Measurements from ENCODE around the gene ANOS1. TPM values are rescaled to one million over a fixed set of nuclear protein-coding genes. Genes with fewer than 3 reads are reported as not detected.

The ANOS1 gene
- total and polyA plus RNA-seq, 4 donors: 36.9 to 154 (median 89.3) TPM

DNA sequence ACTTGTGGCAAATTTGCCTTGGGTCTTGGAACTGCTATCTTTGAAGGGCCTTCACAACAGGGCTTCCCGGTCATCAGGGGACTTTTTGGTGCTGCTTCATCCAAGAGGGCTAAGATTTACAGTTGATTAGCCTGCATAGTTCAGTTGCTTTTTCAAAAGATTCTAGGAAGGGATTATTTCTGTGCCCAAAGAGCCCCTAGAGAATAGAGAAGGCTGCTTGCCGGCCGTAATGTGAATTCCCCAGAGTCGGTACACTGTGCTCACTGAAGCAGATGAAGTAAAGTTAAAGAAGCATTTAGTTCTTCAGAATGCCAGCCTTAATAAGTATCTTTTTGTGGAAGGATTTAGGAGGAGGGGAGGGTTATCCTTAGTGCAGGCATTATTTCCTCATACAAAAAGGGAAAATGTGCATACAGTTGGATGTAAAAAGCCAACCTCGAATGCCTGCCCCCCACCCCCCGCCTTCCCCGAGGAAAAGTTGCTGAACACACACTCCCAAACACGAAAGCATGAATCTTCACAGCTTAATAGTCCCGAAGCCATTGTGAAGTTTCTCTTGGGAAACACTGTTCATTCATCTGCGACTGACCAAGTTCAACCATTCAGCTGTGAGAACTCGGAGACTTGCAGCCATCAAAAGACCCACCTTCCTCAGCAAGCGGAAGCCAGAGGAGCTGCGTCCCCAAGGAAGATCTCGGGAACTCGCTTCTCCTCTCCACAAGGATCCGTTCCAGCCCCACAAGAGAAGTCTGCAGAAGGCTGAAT, 47.6 kb downstream of the ANOS1 start:
- no peak overlapping the region for H3K27ac ChIP-seq (ENCODE audit: low read depth, low read length)
- WGBS (ENCODE audit: insufficient coverage): 19% methylated on average over 16 of the region's 16 CpGs
- peaks cover 9% of the 10 kb centered on the region for H3K4me1 ChIP-seq (ENCODE audit: control insufficient read depth, insufficient read depth, low read length)
- peaks cover 17% of the 10 kb centered on the region for H3K27me3 ChIP-seq (ENCODE audit: control insufficient read depth, insufficient read depth, low read length)
- no peak overlapping the region for H3K4me3 ChIP-seq (ENCODE audit: low read depth, low read length)
- H3K36me3 ChIP-seq (ENCODE audit: control insufficient read depth, insufficient read depth, low read length): no peaks in the 10 kb centered on the region
- peak in 5 of 6 donors; percentile 18 to 74 (median 40) for DNase-seq (ENCODE audit: low read depth in 4 of 6, low spot score in 6 of 6)
- no peaks in the 10 kb centered on the region for H3K9me3 ChIP-seq (ENCODE audit: control insufficient read depth, insufficient read depth, low read length)

DNA sequence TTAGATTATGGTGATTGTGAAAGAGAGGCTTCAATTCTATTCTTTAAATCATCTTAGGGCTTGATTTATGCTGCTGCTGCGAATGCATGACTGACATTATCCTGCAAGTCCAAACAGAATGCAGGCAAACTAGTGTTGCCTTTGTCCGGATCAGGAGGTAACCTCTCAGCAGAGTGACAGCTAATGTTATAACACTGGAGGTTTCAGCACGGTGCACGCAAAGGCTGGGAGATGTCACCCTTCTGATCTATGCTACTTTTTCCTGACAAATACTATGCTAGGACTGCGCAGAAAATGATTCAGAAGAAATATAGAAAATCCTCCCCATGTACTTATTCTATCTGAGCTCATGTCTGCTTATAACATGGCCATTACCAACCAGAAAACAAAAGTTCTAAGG, 48.2 kb downstream of the ANOS1 start:
- no peak overlapping the region for H3K4me3 ChIP-seq (ENCODE audit: low read depth, low read length)
- peaks cover 9% of the 10 kb centered on the region for H3K4me1 ChIP-seq (ENCODE audit: control insufficient read depth, insufficient read depth, low read length)
- H3K9me3 ChIP-seq (ENCODE audit: control insufficient read depth, insufficient read depth, low read length): no peaks in the 10 kb centered on the region
- WGBS (ENCODE audit: insufficient coverage): 61% methylated on average over 3 of the region's 5 CpGs
- DNase-seq (ENCODE audit: low read depth in 4 of 6, low spot score in 6 of 6): no peak
- H3K36me3 ChIP-seq (ENCODE audit: control insufficient read depth, insufficient read depth, low read length): no peaks in the 10 kb centered on the region
- no peak overlapping the region for H3K27ac ChIP-seq (ENCODE audit: low read depth, low read length)
- peaks cover 17% of the 10 kb centered on the region for H3K27me3 ChIP-seq (ENCODE audit: control insufficient read depth, insufficient read depth, low read length)

DNA sequence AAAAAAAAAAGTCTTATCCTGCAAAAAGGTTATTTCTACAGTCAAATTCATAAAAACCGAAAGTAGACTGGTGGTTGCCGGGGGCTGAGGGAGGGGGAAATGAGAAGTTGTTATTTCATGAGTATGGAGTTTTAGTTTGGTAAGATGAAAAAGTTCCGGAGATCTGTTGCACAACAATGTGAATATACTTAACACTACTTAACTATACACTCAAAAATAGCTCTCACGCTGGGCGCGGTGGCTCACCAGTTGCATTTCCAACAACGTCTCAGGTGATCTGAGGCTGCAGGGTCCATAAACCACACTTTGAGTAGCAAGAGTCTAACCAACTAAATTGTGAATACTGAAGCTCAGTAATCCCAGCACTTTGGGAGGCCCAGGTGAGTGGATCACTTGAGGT, 52.4 kb downstream of the ANOS1 start:
- Histone ChIP-seq H3K27me3 (ENCODE audit: control insufficient read depth, insufficient read depth, low read length) (peaks cover 12% of the 10 kb centered on the region), H3K9me3 (ENCODE audit: control insufficient read depth, insufficient read depth, low read length) (no peaks in the 10 kb centered on the region), H3K36me3 (ENCODE audit: control insufficient read depth, insufficient read depth, low read length) (no peaks in the 10 kb centered on the region), H3K4me3 (ENCODE audit: low read depth, low read length) (no peak overlapping the region), H3K4me1 (ENCODE audit: control insufficient read depth, insufficient read depth, low read length) (peaks cover 7% of the 10 kb centered on the region), H3K27ac (ENCODE audit: low read depth, low read length) (no peak overlapping the region)
- WGBS (ENCODE audit: insufficient coverage): 95% methylated on average over 4 of the region's 7 CpGs
- DNase-seq (ENCODE audit: low read depth in 4 of 6, low spot score in 6 of 6): no peak

DNA sequence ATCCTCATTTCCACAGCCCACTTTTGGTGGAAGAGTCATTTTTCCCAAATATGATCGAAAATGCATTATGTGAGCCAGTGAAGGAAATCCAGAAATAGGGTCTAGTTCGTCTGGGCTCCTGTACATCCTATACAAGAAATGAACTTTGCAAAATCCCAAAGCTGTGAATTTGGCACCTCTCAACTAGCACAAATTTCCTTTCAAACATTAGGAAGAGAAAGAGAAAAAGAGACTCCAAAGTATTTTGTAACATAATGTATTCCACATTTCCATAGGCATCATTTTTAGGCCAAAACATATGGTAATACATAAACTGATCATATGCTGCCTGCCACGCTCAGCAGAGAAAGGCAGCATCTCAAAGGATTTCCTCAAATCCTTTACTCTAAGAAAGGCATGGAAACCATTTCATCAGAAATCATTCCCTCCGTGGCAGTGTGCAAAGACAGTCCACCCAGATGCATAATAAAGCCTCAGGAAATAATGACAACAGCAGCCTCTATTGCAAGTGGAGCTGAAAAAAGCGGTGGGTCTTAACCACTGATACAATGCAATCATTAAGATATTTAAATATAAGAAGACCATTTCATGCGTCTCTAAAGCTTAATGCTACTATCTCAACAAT, 56.8 kb downstream of the ANOS1 start:
- Histone ChIP-seq H3K4me3 (ENCODE audit: low read depth, low read length) (no peak overlapping the region), H3K36me3 (ENCODE audit: control insufficient read depth, insufficient read depth, low read length) (no peaks in the 10 kb centered on the region), H3K4me1 (ENCODE audit: control insufficient read depth, insufficient read depth, low read length) (peaks cover 2% of the 10 kb centered on the region), H3K27ac (ENCODE audit: low read depth, low read length) (no peak overlapping the region), H3K27me3 (ENCODE audit: control insufficient read depth, insufficient read depth, low read length) (no peaks in the 10 kb centered on the region), H3K9me3 (ENCODE audit: control insufficient read depth, insufficient read depth, low read length) (no peaks in the 10 kb centered on the region)
- DNase-seq (ENCODE audit: low read depth in 4 of 6, low spot score in 6 of 6): peak in 2 of 6 donors; percentile 59 to 75
- 64% methylated on average over 1 of the region's 6 CpGs for WGBS (ENCODE audit: insufficient coverage)

DNA sequence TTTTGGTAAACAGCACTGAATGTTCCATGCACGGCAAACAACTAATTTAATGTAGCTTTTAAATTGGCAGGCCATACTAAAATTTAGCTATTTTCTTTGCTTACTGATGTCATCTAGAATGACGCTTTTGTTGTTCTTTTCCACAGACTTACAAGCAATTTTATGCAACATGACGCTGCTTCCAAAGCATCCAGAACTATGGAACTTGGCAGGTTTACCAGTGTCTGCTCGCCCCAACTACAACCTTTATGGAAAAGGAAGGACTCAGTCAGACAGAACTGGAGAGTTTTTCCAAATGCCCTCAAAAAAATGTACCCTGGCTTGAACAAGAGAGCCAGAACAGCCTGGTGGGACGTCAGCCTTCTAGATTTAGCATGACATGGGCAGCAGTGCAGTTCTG, 58.7 kb downstream of the ANOS1 start:
- H3K4me1 ChIP-seq (ENCODE audit: control insufficient read depth, insufficient read depth, low read length): peaks cover 2% of the 10 kb centered on the region
- WGBS (ENCODE audit: insufficient coverage): 68% methylated on average over 4 of the region's 5 CpGs
- H3K9me3 ChIP-seq (ENCODE audit: control insufficient read depth, insufficient read depth, low read length): no peaks in the 10 kb centered on the region
- peak in 1 of 6 donors; percentile 19 for DNase-seq (ENCODE audit: low read depth in 4 of 6, low spot score in 6 of 6)
- H3K36me3 ChIP-seq (ENCODE audit: control insufficient read depth, insufficient read depth, low read length): no peaks in the 10 kb centered on the region
- H3K4me3 ChIP-seq (ENCODE audit: low read depth, low read length): no peak overlapping the region
- no peaks in the 10 kb centered on the region for H3K27me3 ChIP-seq (ENCODE audit: control insufficient read depth, insufficient read depth, low read length)
- H3K27ac ChIP-seq (ENCODE audit: low read depth, low read length): no peak overlapping the region

DNA sequence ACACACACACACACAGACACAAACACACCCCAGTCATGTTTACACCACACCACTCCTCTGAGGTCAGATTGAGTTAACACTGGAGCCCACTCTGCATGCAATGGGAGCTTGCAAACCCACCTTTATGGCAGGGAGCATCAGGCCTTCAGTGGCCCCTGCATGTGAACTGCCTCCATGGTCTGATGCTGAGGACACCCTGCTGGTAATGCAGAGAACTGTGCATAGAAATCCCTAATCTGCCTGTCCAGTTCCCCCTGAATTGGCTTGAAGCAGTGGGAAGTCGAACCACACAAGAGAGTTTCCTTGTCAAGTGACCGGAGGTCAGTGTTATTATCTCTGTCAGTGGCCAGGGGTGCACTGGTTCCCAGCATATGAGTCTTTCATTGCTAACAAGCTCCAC, 59.8 kb downstream of the ANOS1 start:
- 53% methylated on average over 2 of the region's 2 CpGs for WGBS (ENCODE audit: insufficient coverage)
- no peaks in the 10 kb centered on the region for H3K9me3 ChIP-seq (ENCODE audit: control insufficient read depth, insufficient read depth, low read length)
- no peaks in the 10 kb centered on the region for H3K36me3 ChIP-seq (ENCODE audit: control insufficient read depth, insufficient read depth, low read length)
- H3K27me3 ChIP-seq (ENCODE audit: control insufficient read depth, insufficient read depth, low read length): no peaks in the 10 kb centered on the region
- no peak for DNase-seq (ENCODE audit: low read depth in 4 of 6, low spot score in 6 of 6)
- no peak overlapping the region for H3K27ac ChIP-seq (ENCODE audit: low read depth, low read length)
- H3K4me3 ChIP-seq (ENCODE audit: low read depth, low read length): no peak overlapping the region
- no peaks in the 10 kb centered on the region for H3K4me1 ChIP-seq (ENCODE audit: control insufficient read depth, insufficient read depth, low read length)

DNA sequence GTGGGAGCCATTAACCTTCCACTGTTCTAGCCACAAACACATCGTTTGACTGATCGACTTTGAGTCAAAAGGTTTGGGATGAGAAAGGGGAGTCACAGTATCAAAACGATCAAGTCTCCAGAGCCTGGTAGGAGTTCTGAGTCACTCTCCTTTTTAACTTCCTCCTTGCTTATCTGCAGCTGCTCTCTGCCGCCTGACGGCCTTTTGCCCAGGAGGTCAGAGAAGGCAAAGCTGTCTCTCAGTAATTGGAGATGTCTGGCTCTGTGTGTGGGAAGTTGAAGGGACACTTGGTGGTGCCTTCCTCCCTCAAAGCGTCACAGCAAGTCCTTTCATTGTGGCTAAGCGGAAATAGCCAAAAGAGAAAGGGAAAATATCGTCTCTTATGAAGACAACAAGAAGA, 63.1 kb downstream of the ANOS1 start:
- H3K27me3 ChIP-seq (ENCODE audit: control insufficient read depth, insufficient read depth, low read length): no peaks in the 10 kb centered on the region
- H3K27ac ChIP-seq (ENCODE audit: low read depth, low read length): no peak overlapping the region
- H3K36me3 ChIP-seq (ENCODE audit: control insufficient read depth, insufficient read depth, low read length): no peaks in the 10 kb centered on the region
- H3K4me3 ChIP-seq (ENCODE audit: low read depth, low read length): no peak overlapping the region
- DNase-seq (ENCODE audit: low read depth in 4 of 6, low spot score in 6 of 6): no peak
- 76% methylated on average over 2 of the region's 8 CpGs for WGBS (ENCODE audit: insufficient coverage)
- H3K4me1 ChIP-seq (ENCODE audit: control insufficient read depth, insufficient read depth, low read length): no peaks in the 10 kb centered on the region
- no peaks in the 10 kb centered on the region for H3K9me3 ChIP-seq (ENCODE audit: control insufficient read depth, insufficient read depth, low read length)

DNA sequence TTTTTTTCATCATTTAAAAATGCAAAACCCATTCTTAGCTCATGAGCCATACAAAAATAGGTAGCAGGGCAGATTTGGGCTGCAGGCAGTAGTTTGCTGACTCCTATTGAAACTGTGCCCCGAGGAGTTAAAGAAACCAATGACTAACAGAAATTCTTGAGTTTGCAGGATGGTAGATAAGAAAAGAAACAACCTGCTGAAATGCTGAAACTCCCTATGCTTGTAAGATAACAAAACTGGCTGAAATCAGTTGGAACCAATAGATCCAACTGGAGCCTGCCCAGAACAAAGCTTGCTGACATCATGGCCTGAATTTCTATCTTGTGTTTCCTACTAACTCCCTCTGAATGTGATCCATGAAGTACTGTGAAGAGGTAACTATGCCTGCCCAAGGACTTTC, 68.6 kb downstream of the ANOS1 start:
- Histone ChIP-seq H3K36me3 (ENCODE audit: control insufficient read depth, insufficient read depth, low read length) (no peaks in the 10 kb centered on the region), H3K4me1 (ENCODE audit: control insufficient read depth, insufficient read depth, low read length) (no peaks in the 10 kb centered on the region), H3K27me3 (ENCODE audit: control insufficient read depth, insufficient read depth, low read length) (no peaks in the 10 kb centered on the region), H3K4me3 (ENCODE audit: low read depth, low read length) (no peak overlapping the region), H3K27ac (ENCODE audit: low read depth, low read length) (no peak overlapping the region), H3K9me3 (ENCODE audit: control insufficient read depth, insufficient read depth, low read length) (no peaks in the 10 kb centered on the region)
- DNase-seq (ENCODE audit: low read depth in 4 of 6, low spot score in 6 of 6): no peak
- no CpG with 5 or more reads among the region's 1 CpG for WGBS (ENCODE audit: insufficient coverage)

DNA sequence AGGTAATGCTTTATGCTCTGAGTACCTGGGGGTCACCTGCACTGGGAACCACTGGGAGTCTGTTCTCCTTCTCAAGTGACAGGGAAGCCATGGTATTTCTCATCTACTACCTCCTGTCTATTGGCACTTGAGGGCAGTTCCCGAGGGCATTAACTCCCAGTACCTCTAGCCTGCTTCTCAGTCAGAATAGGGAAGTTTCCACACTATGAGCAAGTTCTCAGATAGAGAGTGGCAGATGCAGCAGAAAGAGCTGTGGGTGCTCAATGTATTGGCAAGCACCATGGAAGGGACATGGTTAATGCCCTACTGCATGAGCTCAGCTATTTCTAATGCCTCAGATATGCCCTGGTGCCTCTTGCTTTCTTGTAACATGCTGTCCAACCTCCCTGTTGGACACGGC, 74.1 kb downstream of the ANOS1 start:
- Histone ChIP-seq H3K4me1 (ENCODE audit: control insufficient read depth, insufficient read depth, low read length) (no peaks in the 10 kb centered on the region), H3K27ac (ENCODE audit: low read depth, low read length) (no peak overlapping the region), H3K36me3 (ENCODE audit: control insufficient read depth, insufficient read depth, low read length) (no peaks in the 10 kb centered on the region), H3K9me3 (ENCODE audit: control insufficient read depth, insufficient read depth, low read length) (no peaks in the 10 kb centered on the region), H3K4me3 (ENCODE audit: low read depth, low read length) (no peak overlapping the region), H3K27me3 (ENCODE audit: control insufficient read depth, insufficient read depth, low read length) (no peaks in the 10 kb centered on the region)
- no peak for DNase-seq (ENCODE audit: low read depth in 4 of 6, low spot score in 6 of 6)
- 60% methylated on average over 1 of the region's 2 CpGs for WGBS (ENCODE audit: insufficient coverage)

DNA sequence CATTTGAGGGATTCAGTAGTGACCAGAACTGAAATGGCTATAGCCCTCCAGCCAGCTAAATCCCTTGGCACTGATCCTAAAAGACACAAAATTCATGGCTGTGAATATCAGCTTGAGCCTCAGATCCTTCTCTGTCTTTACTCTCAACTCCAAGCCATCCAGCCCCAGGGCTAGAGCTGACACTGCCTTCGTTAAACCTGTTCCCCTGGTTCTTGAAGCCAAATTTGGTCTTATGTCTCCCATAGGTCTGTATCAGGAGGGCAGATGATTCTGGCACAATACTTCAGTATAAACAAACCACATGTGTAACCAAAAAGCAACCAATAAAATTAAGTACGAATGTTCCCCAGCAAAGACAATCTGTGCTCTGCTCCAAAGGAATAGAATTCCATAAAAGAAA, 78.0 kb downstream of the ANOS1 start:
- H3K27ac ChIP-seq (ENCODE audit: low read depth, low read length): no peak overlapping the region
- H3K4me3 ChIP-seq (ENCODE audit: low read depth, low read length): no peak overlapping the region
- no peak for DNase-seq (ENCODE audit: low read depth in 4 of 6, low spot score in 6 of 6)
- no peaks in the 10 kb centered on the region for H3K9me3 ChIP-seq (ENCODE audit: control insufficient read depth, insufficient read depth, low read length)
- peaks cover 4% of the 10 kb centered on the region for H3K4me1 ChIP-seq (ENCODE audit: control insufficient read depth, insufficient read depth, low read length)
- no peaks in the 10 kb centered on the region for H3K36me3 ChIP-seq (ENCODE audit: control insufficient read depth, insufficient read depth, low read length)
- no CpG with 5 or more reads among the region's 2 CpGs for WGBS (ENCODE audit: insufficient coverage)
- peaks cover 3% of the 10 kb centered on the region for H3K27me3 ChIP-seq (ENCODE audit: control insufficient read depth, insufficient read depth, low read length)

Measured in spinal cord (tissue), 10 donors.